Sigmoid colon (tissue), 4 donors: ENCODE measurements around the gene GYPC.

Experiments used
- CTCF ChIP-seq, 4 experiments: fragments of 450-650 bp in 3 of 4; fragments of 200-600 bp in 1 of 4; IDR thresholded peaks; one replicate each; pipeline ENCODE4 v1.5.1; 2016 to 2019; ENCODE audit warnings: antibody characterized with exemption in 4 of 4, mild to moderate bottlenecking in 3 of 4, moderate library complexity in 2 of 4
- EP300 ChIP-seq, 4 donors: sonication (generic); formaldehyde crosslinking; IDR thresholded peaks; one replicate each; pipeline ENCODE4 v1.6.1; 2017; ENCODE audit warnings: antibody characterized with exemption in 4 of 4
- POLR2A ChIP-seq, 2 donors: fragments of 450-650 bp; IDR thresholded peaks; one replicate each; pipeline ENCODE4 v1.6.1; 2016; ENCODE audit warnings: antibody characterized with exemption in 2 of 2, mild to moderate bottlenecking in 2 of 2, moderate library complexity in 2 of 2
- POLR2AphosphoS5 ChIP-seq, 4 donors: sonication (generic); formaldehyde crosslinking; IDR thresholded peaks; one replicate each; pipeline ENCODE4 v1.6.1; 2017; ENCODE audit warnings: antibody characterized with exemption in 4 of 4

- TF ChIP-seq CTCF (IDR thresholded peaks at IDR 0.05) (no peak), POLR2A (IDR thresholded peaks at IDR 0.05) (no peak), EP300 (IDR thresholded peaks at IDR 0.05) (no peak), POLR2AphosphoS5 (IDR thresholded peaks at IDR 0.05) (no peak)
Observed at GRCh38 chr2:126664639-126665038, 8.7 kb downstream of the GYPC start.
